OCI-LY3 (cell line): ENCODE measurements around the gene SMYD3.

ENCODE experiments used
- EZH2phosphoT487 ChIP-seq: fragments of 200-600 bp; shearing (Covaris generic); IDR thresholded peaks from 2 replicates; pipeline ENCODE4 v1.6.1; 2018; ENCODE audit warnings: antibody characterized with exemption, mixed run types, low read depth
- TF ChIP-seq, protein P1 (sequence below): fragments of 200-600, 300-600 bp; sonication (generic); IDR thresholded peaks from 2 replicates; pipeline ENCODE4 v1.5.1; 2014; ENCODE audit warnings: antibody characterized with exemption, low read length, low read depth

DNA sequence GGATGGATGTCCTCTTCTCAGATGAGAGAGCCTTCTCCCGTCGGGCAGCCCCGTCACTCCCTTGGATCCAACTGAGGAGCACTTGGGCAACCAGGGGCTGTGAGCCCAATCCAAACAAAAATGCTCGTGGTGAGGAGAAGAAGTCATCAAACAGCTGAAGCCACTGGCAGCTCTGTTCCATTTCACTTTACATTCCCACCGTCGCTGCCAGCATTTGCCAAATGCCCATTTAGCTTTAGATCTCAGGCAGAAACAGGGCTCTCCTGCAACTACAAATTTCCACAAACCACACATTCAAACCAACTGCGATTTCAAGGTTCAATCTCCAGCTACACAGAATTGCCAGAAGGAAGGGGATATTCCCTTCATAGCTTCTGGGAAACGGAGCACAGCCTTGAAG, 634.6 kb downstream of the SMYD3 start:
- TF ChIP-seq, protein P1, sequence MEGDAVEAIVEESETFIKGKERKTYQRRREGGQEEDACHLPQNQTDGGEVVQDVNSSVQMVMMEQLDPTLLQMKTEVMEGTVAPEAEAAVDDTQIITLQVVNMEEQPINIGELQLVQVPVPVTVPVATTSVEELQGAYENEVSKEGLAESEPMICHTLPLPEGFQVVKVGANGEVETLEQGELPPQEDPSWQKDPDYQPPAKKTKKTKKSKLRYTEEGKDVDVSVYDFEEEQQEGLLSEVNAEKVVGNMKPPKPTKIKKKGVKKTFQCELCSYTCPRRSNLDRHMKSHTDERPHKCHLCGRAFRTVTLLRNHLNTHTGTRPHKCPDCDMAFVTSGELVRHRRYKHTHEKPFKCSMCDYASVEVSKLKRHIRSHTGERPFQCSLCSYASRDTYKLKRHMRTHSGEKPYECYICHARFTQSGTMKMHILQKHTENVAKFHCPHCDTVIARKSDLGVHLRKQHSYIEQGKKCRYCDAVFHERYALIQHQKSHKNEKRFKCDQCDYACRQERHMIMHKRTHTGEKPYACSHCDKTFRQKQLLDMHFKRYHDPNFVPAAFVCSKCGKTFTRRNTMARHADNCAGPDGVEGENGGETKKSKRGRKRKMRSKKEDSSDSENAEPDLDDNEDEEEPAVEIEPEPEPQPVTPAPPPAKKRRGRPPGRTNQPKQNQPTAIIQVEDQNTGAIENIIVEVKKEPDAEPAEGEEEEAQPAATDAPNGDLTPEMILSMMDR = no peak
- TF ChIP-seq EZH2phosphoT487 = no peak
